ENCODE measurements around the gene SWT1.

The SWT1 gene

DNA sequence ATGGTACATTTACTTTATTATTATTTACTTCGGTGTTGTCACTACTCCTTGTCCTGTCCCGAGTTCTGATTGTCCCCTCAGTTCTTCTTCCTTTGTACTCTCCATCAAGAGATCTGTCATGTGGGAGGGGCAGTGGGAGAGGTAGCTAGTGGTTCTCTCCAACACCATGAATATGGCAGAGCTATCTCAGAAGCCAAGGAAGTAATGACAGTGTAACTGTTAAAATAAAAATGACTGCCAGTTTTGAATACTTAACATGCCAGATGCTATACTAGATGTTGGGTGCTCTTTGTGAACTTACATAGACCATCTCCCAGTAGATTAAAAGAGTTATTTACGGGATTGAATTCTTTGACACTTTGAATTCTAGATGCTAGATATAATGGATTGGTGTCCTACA, 131.5 kb downstream of the SWT1 start:
- no peak for DNase-seq (ENCODE audit: low spot score)

DNA sequence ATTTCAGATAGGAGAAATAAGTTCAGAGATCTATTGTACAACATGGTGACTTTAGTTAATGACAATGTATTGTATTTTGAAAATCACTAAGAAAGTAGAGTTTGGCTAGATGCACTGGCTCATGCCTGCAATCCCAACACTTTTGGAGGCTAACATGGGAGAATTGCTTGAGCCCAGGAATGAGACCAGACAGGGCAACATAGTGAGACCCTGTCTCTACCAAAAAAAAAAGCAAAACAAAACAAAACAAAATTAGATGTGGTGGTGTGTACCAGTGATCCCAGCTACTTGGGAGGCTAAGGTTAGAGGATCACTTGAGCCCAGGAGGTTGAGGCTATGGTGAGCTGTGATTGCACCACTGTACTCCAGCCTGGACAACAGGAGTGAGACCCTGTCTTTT, 132.9 kb downstream of the SWT1 start:
- no peak for DNase-seq (ENCODE audit: low spot score)

DNA sequence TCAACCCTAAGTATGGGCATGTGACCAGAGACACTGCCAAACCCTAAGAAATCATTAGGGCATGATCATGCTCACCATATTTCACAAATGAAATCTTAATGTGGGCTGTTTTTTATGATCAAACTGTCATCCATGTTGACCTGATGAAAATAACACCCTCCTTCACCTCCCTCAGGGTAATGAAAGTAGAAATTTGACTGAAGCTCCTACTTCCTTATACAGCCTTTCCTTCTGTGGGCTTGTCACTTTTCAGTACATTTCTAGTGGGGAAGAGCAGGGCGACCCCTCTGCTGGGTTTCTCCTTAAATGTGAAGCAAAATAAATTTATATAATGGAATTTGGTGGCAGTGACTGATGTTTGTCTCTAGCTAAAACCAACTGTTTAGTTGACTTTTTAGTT, 134.2 kb downstream of the SWT1 start:
- no peak for DNase-seq (ENCODE audit: low spot score)

DNA sequence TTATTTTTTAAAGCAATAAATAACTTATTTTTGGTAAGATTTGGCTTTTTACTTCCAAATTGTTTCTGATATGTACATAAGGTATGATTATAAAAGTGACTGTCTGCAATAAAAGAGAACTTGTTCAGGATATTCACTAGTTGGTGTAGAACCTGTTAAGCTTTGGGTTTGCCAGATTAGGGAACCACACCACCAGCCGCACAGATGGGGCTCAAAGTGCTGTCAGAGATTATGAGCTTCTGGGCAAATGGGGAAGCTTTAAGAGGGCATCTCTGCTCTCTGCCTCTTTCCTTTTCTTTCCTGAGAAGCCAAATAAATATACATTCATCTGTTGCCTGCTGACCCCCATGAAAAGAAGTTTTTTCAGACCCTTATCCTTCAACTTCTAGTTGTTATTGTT, 134.7 kb downstream of the SWT1 start:
- no peak for DNase-seq (ENCODE audit: low spot score)

- no peak for DNase-seq (ENCODE audit: low spot score)
Measured at GRCh38 chr1:185292237-185292636, 135.3 kb downstream of the SWT1 start.

DNA sequence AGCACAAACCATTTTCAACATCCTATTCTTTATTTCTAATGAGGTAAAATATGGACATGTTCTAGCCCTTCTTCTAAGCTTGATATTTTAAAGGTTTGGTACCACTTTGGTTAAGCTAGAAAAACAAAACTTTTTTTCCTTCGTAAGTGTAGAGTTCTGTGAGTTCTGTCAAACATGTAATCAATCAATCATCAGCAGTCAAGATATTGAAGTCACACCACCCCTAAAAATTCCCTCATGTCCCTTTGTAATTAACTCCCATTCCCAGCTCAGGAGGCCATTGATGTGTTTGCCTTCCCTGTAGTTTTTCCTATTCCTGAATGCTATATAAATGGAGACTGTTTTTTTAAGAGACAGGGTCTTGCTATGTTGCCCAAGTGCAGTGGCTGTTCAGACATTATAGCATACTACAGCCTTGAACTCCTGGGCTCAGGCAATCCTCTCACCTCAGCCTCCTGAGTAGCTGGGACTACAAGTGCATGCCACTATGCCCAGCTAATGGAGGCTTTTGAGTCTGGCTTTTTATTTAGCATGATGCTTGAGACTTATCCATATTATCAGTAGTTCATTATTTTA, 137.1 kb downstream of the SWT1 start:
- no peak for DNase-seq (ENCODE audit: low spot score)

DNA sequence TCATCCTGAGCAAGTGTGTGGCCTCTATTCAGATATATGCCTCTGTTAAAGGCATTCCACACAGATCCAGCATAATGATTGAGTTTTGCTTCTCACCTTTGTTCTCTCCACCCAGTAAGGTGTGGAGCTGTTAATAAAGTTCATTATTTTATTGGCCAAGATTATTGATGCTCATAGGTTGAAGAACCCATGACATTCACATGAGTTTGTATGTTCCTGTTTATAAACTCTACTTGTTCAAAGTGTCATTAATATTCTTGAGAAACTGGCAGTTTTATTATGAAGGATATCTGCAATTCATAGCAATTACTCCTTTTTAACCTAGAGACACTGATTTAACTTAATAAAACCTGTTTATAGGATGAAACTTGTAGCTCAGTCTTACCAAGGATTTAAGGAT, 138.1 kb downstream of the SWT1 start:
- no peak for DNase-seq (ENCODE audit: low spot score)

DNA sequence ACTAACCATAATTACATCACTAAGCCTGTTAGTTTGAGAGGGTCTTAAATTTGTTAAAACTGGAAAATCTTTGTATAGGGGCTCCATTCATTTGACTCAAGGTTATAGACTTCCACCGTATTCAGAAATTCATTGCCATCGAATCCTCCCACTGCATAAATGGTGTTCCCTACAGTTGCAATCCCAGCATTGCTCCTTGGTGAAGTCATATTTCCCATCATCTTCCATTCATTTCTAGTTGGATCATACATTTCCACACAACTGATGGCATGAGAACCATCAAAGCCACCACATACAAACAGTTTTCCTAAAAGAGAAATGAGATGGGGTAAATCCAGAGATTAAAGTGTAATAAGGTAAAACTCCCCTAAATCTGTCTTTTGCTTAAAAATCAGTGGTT, 141.0 kb downstream of the SWT1 start:
- no peak for DNase-seq (ENCODE audit: low spot score)

DNA sequence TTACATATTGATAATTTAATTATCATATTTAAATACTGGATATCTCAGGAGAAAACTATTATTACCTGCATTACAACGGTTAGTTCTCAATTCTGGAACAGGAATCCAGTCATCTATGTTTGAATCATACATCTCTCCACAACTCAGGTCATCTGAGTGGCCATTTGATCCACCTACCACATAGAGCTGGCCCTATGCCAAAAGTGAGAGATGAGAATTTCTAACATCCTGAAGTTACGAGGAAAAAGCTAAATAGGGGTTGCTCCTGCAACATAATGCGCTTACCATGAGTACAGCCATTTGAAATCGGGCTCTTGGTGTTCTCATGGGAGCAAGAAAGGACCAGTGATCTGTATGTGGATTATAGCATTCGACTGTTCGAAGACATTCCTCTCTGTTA, 143.2 kb downstream of the SWT1 start:
- no peak for DNase-seq (ENCODE audit: low spot score)

- DNase-seq (ENCODE audit: low spot score): no peak
Measured at GRCh38 chr1:185305419-185305818, 148.5 kb downstream of the SWT1 start.

GRCh38 chr1:185308126-185308525, 151.2 kb downstream of the SWT1 start:
- DNase-seq (ENCODE audit: low spot score): no peak

- DNase-seq (ENCODE audit: low spot score): no peak
Measured at GRCh38 chr1:185309566-185309965, 152.6 kb downstream of the SWT1 start.

GRCh38 chr1:185311589-185312225, 154.7 kb downstream of the SWT1 start:
- DNase-seq (ENCODE audit: low spot score): no peak

DNA sequence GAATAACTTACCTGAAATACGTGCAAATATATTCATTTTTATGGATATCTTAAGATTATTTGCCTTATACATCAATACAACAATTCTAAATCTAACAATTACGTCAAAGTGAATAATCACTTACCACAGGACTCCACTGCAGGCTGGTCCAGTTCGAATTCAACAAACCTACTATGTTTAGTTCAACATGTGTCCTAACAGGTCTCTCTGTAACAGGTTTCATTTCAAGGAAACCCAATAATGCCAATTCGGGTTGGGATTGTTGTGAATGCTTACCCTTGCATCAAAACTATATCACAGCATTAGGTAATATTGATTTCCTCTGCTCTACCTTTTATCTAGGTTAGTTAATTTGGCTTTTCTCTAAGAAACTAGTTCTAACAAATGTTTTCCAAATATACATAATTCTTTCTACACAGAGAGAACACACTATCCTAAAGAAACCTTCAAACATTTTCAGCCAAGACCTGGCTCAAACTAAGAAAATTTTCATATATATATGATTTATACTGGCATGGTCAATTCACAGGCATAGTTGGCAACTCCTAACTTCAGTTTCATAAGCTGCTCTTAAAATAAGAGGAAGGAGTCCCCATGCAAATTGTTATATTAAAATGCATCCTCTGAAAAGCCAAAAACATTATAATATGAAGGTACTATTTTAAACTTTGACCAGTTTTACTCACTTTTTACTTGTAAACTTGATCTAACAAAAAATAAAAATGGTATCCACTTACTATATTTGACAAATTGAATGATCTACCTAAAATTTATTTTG, 155.6 kb downstream of the SWT1 start:
- DNase-seq (ENCODE audit: low spot score): no peak

DNA sequence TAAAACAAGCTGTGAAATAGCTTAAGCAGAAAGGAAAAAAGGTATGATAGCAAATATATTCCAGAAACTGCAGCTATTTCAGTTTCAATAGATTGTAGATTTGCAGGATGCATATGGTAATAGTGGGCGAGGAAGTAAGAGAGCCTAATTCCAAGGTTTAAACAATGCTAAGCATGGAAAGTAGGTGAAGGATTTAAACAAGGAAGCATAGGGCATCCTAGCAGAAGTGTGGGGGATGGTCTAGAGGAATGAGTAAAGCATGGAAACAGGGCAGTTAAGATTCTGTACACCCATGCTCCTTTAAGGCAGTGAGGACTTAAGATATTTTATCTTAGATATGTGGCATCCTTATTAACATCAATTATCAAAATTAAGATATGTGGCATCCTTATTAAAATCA, 157.4 kb downstream of the SWT1 start:
- no peak for DNase-seq (ENCODE audit: low spot score)

DNA sequence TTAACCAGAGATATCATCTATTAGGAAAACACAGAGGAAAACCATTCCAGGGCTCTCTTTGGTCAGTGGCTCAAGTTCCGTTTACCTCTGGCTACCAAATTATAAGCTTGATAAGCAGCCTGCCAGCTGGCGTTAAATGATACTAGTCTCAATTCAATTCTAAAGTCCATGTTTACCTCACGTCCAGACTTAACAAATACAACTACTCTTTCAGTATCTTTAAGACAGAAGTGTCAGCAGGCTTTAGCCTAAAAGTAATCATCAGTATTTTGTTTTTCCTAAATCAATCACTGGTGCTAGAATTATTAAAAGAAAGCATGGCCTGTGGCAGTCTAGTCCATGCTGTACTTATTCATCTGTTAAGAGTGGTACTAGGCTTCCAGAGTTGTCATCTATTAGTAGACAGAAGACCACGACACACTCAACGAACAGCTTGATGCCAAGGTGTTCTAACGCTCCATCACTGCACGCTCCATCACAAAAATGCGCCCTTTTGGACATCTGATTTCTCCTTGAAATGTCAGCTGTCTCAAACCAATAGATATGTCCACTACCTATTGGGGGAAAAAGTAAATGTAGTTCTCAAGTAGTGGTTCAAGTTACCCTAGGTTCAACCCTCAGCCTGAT, 158.6 kb downstream of the SWT1 start:
- DNase-seq (ENCODE audit: low spot score): no peak

GRCh38 chr1:185316163-185317033, 159.4 kb downstream of the SWT1 start:
- DNase-seq (ENCODE audit: low spot score): peak; percentile 91

DNA sequence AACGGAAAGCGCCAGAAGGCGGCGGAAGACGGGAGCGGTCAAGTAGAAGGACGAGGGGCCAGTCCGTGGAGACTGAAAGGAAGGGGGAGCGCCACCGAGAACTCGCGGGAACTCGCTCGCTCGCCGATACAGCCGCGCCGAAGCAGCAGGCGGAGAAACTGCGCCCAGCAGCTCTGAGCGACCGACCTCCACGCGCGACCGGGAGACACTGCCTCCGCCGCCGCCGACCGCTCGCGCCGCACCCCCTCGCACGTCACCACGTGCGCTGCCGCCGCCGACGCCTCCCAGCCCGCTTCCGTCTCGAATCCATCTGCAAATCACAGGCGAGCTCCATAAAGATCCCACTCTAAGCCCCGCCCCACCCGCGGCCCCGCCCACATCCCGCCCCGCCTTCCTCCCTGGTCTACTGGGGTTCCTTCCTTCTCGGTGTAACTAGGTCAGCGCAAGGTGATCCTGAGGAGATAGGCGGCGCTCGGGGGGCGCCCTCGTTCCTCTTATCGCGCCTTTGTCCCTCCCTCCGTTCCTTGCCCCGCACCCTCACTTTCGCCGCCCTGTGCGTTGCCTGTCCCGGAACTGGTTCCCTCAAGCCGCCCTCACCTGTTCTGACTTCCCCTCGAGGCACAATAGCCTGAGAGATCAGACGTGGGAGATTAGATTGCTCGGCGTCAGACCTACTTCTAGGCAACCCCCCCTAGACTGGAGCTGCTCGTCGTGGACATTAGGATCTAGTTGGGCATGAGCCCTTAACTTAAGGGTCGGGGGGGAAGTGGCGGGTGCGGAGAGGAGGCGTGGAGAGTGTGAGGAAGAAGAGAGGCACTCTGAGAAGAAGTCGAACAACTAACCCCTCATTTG, 160.3 kb downstream of the SWT1 start, which contains the start of gene IVNS1ABP:
TSS of gene IVNS1ABP (minus strand) at position 210 of the 852 bp plus-strand sequence. CDS start 7,750 bp downstream, outside the sequence.
- DNase-seq (ENCODE audit: low spot score): peak; percentile 97

DNA sequence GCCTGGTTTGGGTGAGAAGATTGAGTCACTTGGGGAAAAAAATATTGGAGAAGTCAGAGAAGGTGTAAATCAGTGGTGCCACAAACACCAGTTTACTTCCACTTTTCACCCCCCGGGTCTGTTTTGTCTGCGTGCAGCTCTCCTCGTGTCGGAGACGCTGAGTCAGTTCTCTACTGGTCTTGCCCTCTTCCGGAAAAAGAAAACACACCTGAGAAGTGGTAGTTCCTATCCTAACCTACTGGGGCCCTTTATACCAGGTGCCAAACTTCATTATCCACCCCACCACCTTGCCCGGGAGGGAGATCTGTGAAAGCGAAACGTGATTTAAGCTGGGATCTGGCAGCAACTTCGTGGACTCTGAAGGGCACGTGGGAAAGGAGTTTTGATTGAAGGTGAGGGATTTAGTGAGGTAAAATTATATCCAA, 160.9 kb downstream of the SWT1 start:
- peak; percentile 92 for DNase-seq (ENCODE audit: low spot score)

DNA sequence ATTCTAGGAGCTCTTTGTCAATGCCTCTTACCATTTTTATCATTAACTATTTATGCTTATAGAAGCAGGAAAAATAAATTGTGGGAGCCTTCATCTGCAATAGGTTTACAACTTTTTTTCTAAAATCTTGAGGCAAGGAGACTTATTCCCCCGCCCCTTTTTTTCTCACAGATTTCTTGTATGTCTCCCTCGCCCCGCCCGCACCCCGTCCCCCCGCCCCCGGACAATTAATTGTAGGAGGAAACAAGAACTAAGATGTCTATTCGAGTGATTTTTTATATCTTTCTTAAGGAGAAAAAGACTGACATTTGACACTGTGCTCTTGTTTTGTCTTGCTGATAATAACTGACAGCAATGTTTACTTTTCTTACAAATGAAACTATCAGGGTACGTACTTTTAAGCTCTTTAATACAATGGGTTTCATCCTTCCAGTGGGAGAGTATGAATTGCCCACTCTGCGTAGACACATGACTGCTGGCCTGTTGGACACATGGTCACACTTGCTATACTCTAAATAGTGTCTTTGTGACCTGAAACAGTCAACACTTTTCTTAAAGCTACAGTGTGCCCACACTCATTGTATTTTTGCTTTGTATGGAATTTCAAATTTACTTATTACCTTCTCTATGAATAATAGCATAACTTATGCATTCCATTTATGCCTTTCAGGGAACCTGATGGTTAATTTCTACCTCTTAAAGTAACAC, 161.6 kb downstream of the SWT1 start:
- no peak for DNase-seq (ENCODE audit: low spot score)
